ENCODE data around the gene C1orf159.

Gene C1orf159

GRCh38 chr1:1137256-1138045, 21.6 kb upstream of the C1orf159 start:
- Histone ChIP-seq H3K9me3 (ENCODE audit: control insufficient read depth, insufficient read depth, low read length) (no peaks in the 10 kb centered on the region), H3K27me3 (ENCODE audit: control insufficient read depth, insufficient read depth, low read length) (no peaks in the 10 kb centered on the region), H3K36me3 (ENCODE audit: control insufficient read depth, insufficient read depth, low read length) (no peaks in the 10 kb centered on the region), H3K9ac (ENCODE audit: low read depth, low read length) (no peak overlapping the region), H3K4me1 (ENCODE audit: control insufficient read depth, insufficient read depth, low read length) (no peaks in the 10 kb centered on the region), H3K4me3 (ENCODE audit: low read depth, low read length) (no peak overlapping the region)

- no peak overlapping the region for H3K4me3 ChIP-seq (ENCODE audit: low read depth, low read length)
- H3K9ac ChIP-seq (ENCODE audit: low read depth, low read length): no peak overlapping the region
- no peaks in the 10 kb centered on the region for H3K9me3 ChIP-seq (ENCODE audit: control insufficient read depth, insufficient read depth, low read length)
Measured at GRCh38 chr1:1136547-1137230, 20.8 kb upstream of the C1orf159 start.

DNA sequence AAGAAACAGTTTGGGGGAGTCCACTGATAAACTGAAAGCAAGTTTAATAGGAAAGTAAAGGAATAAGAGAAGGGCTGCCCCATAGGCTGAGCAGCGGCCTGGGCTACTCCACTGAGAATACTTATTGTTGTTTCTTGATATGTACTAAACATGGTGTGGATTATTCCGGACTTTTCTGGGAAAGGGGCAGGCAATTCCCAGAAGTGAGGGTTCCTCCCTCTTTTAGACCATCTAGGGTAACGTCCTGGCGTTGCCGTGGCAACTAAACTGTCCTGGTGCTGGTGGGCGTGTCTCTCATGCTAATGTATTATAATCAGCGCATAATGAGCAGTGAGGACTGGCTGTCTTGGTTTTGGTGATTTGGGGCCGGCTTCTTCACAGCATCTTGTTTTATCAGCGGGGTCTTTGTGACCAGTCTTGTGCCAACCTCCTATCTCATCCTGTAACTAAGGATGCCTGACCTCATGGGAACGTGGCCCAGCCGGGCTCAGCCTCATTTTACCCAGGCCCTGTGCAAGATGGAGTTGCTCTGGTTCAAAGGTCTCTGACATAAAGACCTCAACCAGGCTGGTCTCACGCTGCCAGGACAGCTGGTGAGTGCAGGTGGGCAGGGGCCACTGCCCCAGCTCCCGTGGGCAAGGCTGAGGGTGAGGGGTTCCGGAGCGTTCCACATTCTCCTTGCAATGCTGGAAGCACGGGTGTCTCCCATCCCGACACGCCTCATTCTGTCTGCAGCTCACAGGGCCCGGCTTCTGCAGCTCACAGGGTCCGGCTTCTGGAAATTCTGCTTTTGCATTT, 19.6 kb upstream of the C1orf159 start:
- H3K9me3 ChIP-seq (ENCODE audit: control insufficient read depth, insufficient read depth, low read length): no peaks in the 10 kb centered on the region
- no peak overlapping the region for H3K4me3 ChIP-seq (ENCODE audit: low read depth, low read length)
- no peaks in the 10 kb centered on the region for H3K27me3 ChIP-seq (ENCODE audit: control insufficient read depth, insufficient read depth, low read length)
- H3K9ac ChIP-seq (ENCODE audit: low read depth, low read length): no peak overlapping the region
- no peaks in the 10 kb centered on the region for H3K4me1 ChIP-seq (ENCODE audit: control insufficient read depth, insufficient read depth, low read length)
- no peaks in the 10 kb centered on the region for H3K36me3 ChIP-seq (ENCODE audit: control insufficient read depth, insufficient read depth, low read length)

More at GRCh38 chr1:1136547-1137230, 20.8 kb upstream of the C1orf159 start:
- Histone ChIP-seq H3K4me1 (ENCODE audit: control insufficient read depth, insufficient read depth, low read length) (no peaks in the 10 kb centered on the region), H3K27me3 (ENCODE audit: control insufficient read depth, insufficient read depth, low read length) (no peaks in the 10 kb centered on the region), H3K36me3 (ENCODE audit: control insufficient read depth, insufficient read depth, low read length) (no peaks in the 10 kb centered on the region)

GRCh38 chr1:1134300-1134970, 18.5 kb upstream of the C1orf159 start:
- Histone ChIP-seq H3K36me3 (ENCODE audit: control insufficient read depth, insufficient read depth, low read length) (no peaks in the 10 kb centered on the region), H3K4me3 (ENCODE audit: low read depth, low read length) (no peak overlapping the region), H3K9me3 (ENCODE audit: control insufficient read depth, insufficient read depth, low read length) (no peaks in the 10 kb centered on the region), H3K27me3 (ENCODE audit: control insufficient read depth, insufficient read depth, low read length) (no peaks in the 10 kb centered on the region), H3K4me1 (ENCODE audit: control insufficient read depth, insufficient read depth, low read length) (no peaks in the 10 kb centered on the region), H3K9ac (ENCODE audit: low read depth, low read length) (no peak overlapping the region)

- H3K36me3 ChIP-seq (ENCODE audit: control insufficient read depth, insufficient read depth, low read length): no peaks in the 10 kb centered on the region
- H3K9ac ChIP-seq (ENCODE audit: low read depth, low read length): no peak overlapping the region
- no peaks in the 10 kb centered on the region for H3K27me3 ChIP-seq (ENCODE audit: control insufficient read depth, insufficient read depth, low read length)
- no peak overlapping the region for H3K4me3 ChIP-seq (ENCODE audit: low read depth, low read length)
- no peaks in the 10 kb centered on the region for H3K4me1 ChIP-seq (ENCODE audit: control insufficient read depth, insufficient read depth, low read length)
- no peaks in the 10 kb centered on the region for H3K9me3 ChIP-seq (ENCODE audit: control insufficient read depth, insufficient read depth, low read length)
Measured at GRCh38 chr1:1132956-1133750, 17.3 kb upstream of the C1orf159 start.

DNA sequence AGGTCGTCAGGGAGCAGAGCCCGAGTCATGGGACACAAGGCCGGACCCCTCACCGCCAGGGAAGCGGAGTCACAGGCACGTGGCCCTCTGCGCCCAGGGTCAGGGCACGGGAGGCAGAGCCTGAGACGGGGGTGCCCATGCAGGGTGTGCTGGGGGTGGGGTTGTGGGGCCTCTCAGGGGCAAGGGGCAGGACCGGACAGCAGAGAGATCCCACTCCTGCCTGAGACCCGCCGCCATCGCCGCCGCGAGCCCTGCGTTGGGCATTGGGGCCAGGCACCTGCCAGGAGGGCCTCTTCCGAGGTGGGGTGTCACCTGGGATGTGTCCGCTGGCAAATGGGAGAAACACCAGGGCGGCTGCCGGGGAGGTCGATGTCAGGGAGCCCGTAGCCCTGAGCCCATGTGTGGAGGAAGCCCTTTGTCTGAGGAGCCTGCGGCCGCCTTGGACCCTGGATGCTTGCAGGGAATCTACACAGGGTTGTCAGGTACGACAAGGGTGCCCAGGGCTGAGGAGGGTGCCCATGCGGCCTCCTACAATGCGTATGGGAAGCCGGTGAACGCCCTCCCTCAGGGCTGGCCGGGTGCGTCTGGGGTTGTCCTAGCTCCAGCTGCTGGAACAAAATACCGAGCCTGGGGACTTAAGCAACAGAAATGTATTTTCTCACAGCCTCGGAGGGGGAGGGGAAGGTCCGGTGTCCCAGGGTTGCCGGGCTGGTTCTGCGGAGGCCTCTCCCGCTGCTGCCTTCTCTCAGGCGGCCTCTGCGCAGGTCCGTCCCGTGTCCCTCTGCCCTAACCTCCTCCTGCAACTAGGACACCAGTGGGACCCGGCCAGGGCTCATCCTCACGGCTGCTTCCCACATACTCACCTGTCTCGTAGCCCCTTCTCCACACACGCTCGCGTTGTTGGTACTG, 16.4 kb upstream of the C1orf159 start:
- Histone ChIP-seq H3K9ac (ENCODE audit: low read depth, low read length) (no peak overlapping the region), H3K9me3 (ENCODE audit: control insufficient read depth, insufficient read depth, low read length) (no peaks in the 10 kb centered on the region), H3K27me3 (ENCODE audit: control insufficient read depth, insufficient read depth, low read length) (no peaks in the 10 kb centered on the region), H3K4me3 (ENCODE audit: low read depth, low read length) (no peak overlapping the region), H3K4me1 (ENCODE audit: control insufficient read depth, insufficient read depth, low read length) (no peaks in the 10 kb centered on the region), H3K36me3 (ENCODE audit: control insufficient read depth, insufficient read depth, low read length) (no peaks in the 10 kb centered on the region)

- H3K9ac ChIP-seq (ENCODE audit: low read depth, low read length): no peak overlapping the region
- H3K27me3 ChIP-seq (ENCODE audit: control insufficient read depth, insufficient read depth, low read length): no peaks in the 10 kb centered on the region
- H3K4me1 ChIP-seq (ENCODE audit: control insufficient read depth, insufficient read depth, low read length): no peaks in the 10 kb centered on the region
- no peaks in the 10 kb centered on the region for H3K36me3 ChIP-seq (ENCODE audit: control insufficient read depth, insufficient read depth, low read length)
- no peaks in the 10 kb centered on the region for H3K9me3 ChIP-seq (ENCODE audit: control insufficient read depth, insufficient read depth, low read length)
- no peak overlapping the region for H3K4me3 ChIP-seq (ENCODE audit: low read depth, low read length)
Measured at GRCh38 chr1:1130206-1131120, 14.6 kb upstream of the C1orf159 start.

DNA sequence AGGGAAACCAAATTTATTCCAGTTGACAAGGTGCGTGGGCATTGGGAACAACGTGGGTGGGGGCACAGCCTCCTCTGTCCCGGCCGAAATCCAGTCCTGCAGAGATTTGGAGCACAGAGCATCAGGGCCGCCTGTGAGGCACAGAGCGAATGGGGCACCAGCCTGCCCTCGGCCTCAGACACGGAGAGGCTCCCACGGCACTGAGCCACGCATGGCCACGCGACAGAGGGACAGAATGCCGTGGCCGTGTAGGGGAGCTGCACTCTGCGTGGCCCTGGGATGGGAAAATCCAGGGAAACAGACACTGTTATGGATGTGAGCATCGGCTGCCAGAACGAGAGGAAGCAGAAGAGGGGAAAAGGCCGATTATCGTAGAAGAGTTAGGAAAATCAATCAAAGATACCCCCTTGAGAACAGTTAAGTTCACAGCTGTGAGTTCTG, 13.5 kb upstream of the C1orf159 start:
- no peaks in the 10 kb centered on the region for H3K36me3 ChIP-seq (ENCODE audit: control insufficient read depth, insufficient read depth, low read length)
- no peaks in the 10 kb centered on the region for H3K9me3 ChIP-seq (ENCODE audit: control insufficient read depth, insufficient read depth, low read length)
- H3K27me3 ChIP-seq (ENCODE audit: control insufficient read depth, insufficient read depth, low read length): no peaks in the 10 kb centered on the region
- no peaks in the 10 kb centered on the region for H3K4me1 ChIP-seq (ENCODE audit: control insufficient read depth, insufficient read depth, low read length)
- H3K4me3 ChIP-seq (ENCODE audit: low read depth, low read length): no peak overlapping the region
- no peak overlapping the region for H3K9ac ChIP-seq (ENCODE audit: low read depth, low read length)

DNA sequence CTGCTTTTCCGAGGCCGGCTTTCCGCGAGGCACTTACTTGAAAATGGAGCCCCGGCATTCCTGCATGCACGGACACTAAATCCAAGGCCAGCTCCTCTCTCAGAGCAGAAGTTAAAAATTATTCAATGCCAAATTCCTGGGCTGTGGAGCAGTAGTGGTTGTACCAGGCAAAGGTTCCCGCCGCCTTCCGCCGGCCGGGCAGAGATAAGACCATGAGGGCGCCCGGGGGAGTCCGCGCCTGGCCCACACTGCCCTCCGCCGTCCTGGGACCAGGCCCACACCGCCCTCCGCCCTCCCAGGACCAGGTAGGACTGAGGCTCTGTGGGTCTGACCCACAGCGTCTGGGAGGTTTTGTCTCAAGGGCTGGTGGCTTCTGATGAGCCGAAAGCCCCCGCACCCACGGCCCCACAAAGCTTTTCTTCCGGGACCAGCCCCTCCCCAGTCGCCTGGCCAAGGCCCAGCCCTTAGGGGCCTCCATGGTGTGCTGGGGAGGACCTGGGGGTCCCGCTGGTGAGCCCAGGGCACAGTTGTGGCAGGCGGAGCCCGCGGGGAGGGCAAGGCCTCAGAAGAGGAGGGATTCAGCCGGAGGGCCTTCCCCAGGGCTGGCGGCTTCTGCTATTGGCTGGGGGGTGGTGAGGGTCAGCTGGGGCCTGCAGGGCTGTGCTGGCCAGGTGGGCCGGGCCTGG, 12.7 kb upstream of the C1orf159 start:
- H3K9ac ChIP-seq (ENCODE audit: low read depth, low read length): no peak overlapping the region
- no peak overlapping the region for H3K4me3 ChIP-seq (ENCODE audit: low read depth, low read length)

More for the DNA sequence above, 12.7 kb upstream of the C1orf159 start:
- no peaks in the 10 kb centered on the region for H3K36me3 ChIP-seq (ENCODE audit: control insufficient read depth, insufficient read depth, low read length)
- H3K9me3 ChIP-seq (ENCODE audit: control insufficient read depth, insufficient read depth, low read length): no peaks in the 10 kb centered on the region
- no peaks in the 10 kb centered on the region for H3K4me1 ChIP-seq (ENCODE audit: control insufficient read depth, insufficient read depth, low read length)
- no peaks in the 10 kb centered on the region for H3K27me3 ChIP-seq (ENCODE audit: control insufficient read depth, insufficient read depth, low read length)

Data from iPS-15b (cell line).